LNCAP (cell line): Measurements from ENCODE around the gene BAG3.

Experiments
- CTCF ChIP-seq: fragments of 450-650 bp; IDR thresholded peaks from 2 replicates; pipeline ENCODE4 v1.5.1; 2017; ENCODE audit warnings: mild to moderate bottlenecking

Gene BAG3

DNA sequence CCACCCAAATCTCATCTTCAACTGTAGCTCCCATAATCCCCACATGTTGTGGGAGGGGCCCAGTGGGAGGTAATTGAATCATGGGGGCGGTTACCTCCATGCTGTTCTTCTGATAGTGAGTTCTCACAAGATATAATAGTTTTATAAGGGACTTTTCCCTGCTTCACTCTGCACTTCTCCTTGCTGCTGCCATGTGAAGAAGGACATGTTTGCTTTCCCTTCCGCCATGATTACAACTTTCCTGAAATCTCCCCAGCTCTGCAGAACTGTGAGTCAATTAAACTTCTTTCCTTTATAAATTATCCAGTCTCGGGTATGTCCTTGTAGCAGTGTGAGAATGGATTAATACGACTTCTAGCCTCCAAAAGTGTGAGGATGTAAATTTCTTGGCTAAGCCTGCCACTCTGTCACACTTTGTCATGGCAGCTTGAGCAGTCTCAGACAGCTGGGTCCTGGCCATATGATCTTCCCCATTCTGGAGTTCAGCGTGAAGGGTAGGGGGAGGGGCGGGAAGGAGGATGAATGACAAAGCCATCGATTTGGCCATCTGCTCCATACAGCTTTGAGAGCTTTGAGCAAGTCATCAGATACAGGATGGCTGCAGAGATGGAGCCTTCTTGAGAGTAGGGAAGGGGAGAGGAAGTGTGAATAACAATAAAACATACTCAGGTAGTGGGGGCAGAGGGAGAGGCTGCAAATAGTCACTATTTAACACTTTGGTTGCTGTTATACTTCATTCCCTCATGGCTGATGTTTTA is 55.5 kb downstream of the BAG3 start:
- no peak for TF ChIP-seq CTCF

- no peak for TF ChIP-seq CTCF
Measured at GRCh38 chr10:119713744-119714483, 62.7 kb downstream of the BAG3 start.

DNA sequence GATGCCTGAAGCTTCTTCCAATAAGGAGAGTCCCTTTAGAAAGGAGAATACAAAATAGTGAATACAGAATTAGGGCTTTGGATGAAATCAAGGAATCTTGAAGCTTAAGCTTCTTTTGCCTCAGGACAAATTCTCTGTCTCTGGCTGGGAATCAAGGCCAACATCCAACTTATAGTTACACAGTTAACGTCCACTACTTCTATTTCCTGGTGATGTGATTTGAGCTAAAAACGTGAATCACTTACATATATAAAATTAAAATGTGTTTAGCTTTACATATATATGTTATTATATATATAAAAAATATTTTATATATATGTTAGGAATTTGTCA is 63.3 kb downstream of the BAG3 start:
- TF ChIP-seq CTCF: no peak

- TF ChIP-seq CTCF: no peak
Measured at GRCh38 chr10:119715628-119716505, 64.7 kb downstream of the BAG3 start.

DNA sequence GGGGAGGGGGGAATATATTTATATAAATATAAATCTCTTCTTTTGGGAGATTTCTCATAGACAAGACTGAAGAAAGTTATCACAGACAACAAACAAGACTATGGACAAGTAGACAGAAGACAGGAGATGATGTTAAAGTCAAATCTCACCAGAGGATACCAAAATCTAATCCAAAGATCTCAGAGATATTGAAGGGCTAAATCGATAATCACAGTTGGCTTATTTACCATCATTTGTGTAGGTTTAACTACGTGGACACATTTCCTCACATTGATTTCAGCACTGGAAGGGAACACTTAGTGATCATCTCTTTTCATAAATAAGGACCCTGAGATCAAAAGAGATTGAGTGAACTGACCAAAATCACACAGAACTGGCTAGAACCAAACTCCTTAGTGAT is 72.0 kb downstream of the BAG3 start:
- no peak for TF ChIP-seq CTCF

DNA sequence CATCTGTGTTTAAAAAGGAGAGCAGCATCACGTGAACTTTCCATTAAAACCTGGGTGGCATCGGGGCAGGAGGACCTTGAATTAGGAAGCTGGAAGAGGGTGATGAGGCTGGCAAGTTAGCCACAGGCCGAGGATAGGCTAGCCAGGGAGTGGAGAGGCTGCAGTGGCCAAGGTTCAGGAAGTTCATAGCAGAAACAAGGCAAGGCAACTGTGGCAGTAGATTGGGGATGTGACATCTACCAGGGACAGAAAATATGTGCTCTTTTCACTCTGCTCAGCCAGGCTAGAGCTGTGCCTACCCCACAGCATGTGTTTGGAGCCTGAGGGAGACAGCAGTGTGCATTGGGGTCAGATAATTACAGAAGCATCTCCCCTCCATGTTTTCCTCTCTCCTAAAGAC is 72.4 kb downstream of the BAG3 start:
- TF ChIP-seq CTCF: no peak

DNA sequence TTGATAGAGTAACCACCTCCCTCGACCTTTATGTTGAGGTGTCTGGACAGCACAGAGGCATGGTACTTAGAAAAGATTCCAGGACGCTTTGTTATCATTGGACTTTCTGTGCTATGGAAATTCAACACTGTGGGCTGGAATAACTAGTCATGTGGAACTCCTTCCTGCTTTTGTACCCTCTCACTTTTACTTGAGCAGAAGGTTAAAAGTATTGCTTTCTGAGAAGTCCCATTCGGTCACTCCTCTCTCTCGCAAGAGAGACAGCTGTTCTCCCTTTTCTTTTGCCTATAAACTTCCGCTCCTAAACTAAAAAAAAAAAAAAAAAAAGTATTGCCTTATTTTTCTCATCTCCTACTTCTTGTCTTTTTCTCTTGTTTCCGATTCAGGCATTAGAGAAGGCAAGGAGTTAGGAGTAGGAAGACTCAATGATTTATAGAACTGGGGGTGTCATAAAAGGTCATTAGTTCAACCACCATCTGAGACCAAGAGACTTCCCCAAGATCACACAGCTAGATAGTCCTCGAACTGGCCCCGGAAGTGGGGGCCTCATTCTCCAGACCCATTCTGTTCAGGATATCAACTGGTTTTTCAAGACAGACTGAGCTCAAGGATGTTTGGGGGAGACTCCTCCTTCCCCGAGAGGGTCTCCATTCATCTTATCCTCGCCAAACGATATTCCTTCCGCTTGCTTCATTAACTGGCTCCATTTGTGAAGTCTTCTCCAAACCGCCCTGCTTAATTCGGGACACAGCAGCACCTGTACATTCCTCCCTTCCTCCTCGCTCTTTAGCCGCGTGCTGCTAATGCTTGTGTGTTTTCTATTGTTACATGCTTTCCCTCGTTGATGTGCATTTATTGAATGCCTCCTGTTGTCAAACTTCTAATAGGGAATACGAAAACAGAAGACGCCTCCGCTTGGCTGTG is 73.7 kb downstream of the BAG3 start:
- TF ChIP-seq CTCF: no peak
